Measurements from ENCODE around the gene HS3ST3B1.
A peak's percentile ranks its signal among the peaks of the same experiment; 100 is the strongest.

The HS3ST3B1 gene

DNA sequence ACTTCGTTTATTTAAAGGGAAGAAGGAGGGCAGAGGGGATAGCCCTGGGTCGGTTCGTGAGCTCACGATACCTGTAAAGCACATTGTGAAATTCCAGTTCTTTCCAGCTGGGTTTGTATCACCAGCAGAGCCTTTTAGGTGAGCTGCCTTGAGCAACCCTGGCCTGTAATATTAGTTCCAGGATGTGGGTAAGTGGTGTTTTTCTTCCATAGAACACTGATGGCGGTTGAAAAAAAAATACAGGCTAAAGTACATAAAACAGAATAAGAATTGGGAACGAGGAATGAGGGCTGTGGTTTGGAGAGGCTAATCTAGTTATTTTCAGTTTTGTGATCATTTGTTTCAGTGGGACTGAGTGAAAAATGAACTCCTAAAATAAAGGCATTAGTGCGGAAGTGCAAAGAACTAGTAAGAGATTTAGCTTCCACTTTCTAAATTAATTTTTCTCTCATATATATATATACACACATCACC lies 20.6 kb downstream of the HS3ST3B1 start:
- no peak for DNase-seq (ENCODE audit: low spot score)

DNA sequence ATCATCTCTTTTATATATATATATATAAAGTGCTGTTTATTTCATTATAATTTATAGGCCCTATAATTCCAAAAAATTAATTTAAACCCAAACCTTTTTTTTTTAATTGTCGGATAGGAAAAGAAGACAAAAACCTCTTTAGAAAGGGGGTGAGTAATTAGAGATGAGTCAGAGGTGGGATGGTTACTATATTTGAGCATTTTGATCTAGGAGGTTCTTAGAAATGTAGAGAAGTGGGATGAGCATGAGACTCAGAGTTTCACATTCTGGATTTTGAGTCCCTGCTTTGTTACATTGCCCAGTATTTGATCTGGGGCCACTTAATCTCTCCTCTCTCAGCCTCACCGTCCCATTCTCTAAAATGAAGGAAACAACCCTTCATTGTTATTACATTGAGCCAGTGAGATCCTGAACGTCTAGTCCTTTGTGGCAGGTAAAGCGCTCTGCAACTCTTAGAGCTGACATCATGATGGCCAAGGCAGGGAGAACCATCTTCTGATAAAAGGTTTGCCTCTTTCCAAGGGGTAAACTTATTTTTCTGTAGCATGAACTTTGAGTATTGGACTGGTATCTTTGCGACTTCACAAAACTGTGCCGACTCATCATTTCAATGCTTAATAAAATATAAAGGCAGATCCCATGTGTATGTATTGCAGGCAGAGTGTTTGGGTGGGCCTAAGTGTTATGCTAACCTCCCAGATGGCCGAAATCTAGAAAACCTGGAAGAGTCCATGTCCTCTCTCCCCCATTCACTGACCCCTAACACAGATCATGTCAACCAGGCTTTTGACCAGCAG lies 21.3 kb downstream of the HS3ST3B1 start:
- DNase-seq (ENCODE audit: low spot score): no peak

DNA sequence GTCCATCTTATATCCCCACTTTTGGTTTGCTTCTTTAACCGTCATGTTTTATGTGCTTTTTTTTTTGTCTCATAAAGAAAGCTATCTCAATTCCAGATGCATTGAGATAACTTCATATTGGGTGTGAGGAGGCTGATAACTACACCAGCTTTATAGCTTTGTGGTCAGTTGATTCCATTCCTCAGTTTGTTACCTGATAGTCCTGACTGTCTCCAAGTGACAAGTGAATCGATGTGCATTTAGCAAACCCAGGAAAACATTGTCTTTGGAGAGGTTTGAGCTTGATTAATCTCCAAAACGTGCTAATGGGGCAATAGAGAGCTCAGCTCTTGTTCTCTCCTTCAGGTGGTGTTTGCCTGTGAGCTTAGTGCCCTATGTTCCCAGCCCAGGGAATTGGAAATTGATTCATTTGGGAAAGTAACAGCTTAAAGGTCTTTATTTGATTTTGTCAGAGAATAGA lies 22.7 kb downstream of the HS3ST3B1 start:
- DNase-seq (ENCODE audit: low spot score): no peak

DNA sequence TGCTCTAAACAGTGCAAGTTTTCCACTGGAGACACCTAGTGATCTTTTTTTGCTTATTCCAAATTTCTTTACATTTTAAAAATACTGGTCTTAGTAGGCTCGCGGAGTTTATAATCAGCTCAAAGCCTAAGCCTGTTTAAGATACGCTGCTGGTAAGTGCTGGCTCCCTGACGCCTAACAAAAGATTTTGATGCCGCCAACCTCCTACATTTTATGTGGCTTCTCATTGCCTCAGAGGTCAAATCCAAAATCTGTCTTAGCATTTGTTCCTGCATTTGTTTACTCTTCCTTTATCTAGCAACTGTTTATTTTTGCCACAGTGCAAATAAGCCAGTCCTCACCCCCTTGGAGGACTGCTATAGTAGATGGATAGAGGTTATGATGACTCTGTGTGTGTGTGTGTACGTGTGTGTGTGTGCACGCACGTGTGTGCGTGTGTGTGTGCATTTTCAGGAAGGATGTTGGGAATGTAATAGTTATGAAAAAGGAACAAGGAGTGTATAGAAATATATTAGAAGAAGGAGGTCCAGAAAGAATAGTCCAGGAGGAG lies 24.8 kb downstream of the HS3ST3B1 start:
- DNase-seq (ENCODE audit: low spot score): no peak

DNA sequence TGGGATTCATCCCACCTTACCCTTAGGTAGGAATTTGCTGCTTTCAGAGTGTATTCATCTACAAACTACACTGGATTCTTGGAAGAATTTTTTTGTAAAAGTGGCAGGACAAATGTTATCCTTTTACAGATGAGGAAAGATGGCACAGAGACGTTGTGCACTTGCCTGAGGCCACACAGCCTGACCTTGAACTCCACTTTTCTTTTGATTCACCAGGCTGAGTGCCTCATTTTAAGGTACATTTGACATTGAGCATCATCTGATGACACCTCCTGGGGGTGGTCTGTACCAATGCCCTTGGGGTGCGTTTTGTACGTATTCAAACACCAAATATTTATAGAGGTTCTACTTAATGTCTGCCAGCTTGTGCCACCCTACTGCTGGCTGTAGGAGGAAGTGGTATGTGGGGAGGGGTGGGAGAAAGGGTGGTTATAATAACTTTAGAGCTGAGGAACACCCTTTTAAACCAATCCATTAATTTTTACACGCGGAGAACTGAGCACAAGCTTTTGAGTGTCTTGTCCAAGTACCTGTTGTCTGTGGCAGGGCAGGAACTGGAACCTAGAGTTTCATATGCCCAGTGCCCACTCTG lies 29.1 kb downstream of the HS3ST3B1 start:
- no peak for DNase-seq (ENCODE audit: low spot score)

DNA sequence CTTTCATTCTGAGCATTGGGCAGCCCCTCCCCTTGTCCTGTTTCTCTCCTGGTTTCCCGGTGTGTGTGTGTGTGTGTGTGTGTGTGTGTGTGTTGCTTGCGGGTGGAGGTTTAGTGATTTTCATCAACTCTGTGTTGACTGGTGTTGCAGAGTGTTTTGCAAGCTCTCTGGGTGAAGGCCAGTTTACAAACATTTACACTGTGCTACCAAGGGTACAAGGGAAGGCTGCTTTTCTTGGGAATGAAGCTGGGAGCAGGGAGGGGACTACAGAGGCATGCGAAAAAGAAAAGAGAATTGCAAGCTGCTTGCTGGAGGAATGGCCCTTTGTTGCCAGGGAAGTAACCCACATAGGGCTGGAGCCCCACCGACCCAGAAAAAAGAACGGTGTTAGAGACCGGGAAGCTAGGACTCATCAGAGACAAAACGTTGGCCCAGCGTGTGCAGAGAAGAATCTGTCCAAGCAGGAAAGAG lies 29.6 kb downstream of the HS3ST3B1 start:
- DNase-seq (ENCODE audit: low spot score): peak; percentile 34

DNA sequence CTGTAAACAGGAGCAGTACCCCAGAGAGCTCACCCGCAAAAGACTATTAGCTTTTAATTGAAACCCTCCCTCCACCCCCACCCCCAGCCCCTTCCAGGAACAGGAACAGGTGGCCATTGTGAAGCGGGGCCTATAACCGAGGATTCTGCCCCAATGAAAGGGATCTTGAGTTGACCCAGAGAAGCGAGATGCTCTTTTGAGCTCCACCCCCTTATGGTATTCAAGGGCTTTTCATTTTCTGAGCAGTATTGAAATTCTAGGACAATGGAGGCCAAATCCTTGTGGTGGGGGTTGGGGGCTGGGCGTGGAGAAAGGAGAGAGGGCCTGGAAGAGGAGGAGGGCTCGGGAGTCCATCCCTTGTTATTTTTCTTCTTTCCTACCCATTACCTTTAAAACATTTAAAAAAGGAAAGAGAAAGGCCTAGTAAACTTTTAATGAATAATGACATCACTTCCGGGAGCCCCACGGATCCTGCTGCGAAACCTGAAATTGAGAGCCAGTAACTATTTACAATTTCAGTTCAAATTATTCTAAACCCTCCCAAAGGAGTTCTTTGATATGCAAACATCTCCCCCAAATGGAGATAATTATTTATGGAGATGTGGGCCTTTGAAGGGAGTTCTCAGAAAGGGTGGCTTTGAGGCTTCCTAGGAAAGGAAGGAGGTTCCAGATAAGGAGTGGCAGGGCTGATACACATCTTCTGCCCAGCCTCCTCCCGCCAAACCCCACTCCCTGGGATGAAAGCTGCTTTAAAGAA lies 30.5 kb downstream of the HS3ST3B1 start:
- DNase-seq (ENCODE audit: low spot score): no peak

DNA sequence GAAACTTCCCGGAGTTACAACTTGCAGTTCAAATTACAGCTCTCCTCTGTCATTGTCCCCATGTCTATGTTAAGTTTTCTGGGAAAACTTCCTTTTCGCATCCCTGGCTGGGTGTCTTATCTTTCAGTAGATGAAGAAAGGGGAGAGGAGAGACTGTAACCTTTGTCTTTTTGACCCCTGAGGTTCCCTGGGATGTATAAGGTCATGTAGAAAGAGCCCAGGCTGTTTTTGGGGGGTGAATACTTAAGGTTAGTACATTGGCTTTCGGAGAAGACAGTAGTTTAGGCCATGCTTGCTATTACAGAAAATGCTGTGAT lies 31.1 kb downstream of the HS3ST3B1 start:
- no peak for DNase-seq (ENCODE audit: low spot score)

DNA sequence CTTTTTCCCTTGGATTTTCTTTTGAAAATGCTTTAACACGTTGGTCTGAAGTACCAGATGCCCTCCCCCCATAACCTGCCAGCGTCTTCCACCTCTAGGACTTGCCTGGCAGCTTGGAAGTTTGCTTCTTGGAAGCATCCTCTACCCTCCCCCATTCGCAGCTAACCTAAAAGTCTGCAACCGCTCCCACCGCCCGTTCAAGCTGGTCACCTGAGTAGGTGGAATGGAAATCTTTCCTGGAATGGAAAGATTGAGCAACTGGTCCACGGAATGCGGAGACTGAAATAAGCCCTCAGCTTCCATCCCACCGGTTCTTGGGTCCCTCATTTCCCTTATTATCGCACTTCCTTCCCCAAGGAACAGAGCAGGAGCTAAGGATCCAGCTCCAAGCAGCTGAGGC lies 31.4 kb downstream of the HS3ST3B1 start:
- no peak for DNase-seq (ENCODE audit: low spot score)

DNA sequence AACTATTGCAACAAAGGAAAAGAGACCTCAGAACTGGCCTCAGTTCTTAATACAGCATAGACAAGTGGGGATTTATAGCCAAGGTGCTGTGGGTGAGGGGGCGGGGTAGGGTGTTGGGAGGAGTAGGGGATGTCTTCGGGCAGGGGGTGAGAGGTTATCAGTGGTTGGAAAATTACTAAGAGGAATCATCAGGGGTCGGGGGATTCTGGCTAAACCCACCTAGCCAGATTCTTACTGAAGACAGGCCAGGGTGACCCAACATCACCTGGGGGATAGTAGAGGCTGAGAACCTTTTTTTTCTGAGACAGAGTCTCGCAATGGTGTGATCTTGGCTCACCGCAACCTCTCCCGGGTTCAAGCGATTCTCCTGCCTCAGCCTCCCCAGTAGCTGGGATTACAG lies 32.6 kb downstream of the HS3ST3B1 start:
- no peak for DNase-seq (ENCODE audit: low spot score)

DNA sequence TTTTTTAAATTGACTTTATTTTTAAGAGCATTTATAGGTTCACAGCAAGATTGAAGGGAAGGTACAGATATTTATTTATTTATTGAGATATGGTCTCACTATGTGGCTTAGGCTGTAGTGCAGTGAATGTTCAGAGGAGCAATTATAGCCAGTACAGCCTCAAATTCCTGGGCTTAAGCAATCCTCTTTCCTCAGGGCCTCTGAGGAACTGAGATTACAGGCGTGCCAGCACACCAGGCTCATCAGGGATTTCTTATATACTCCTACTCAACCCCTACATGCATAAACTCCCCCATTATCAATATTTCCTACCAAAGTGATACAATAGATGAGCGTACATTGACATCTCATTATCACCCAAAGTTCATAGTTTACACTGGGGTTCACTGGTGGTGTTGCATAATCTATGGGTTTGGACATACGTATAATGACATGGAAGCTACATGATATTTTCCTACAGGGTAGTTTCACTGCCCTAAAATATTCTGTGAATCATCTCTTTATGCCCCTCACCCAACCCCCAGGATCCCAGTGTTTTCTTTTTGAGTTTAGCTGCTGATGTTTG lies 33.5 kb downstream of the HS3ST3B1 start:
- DNase-seq (ENCODE audit: low spot score): no peak

DNA sequence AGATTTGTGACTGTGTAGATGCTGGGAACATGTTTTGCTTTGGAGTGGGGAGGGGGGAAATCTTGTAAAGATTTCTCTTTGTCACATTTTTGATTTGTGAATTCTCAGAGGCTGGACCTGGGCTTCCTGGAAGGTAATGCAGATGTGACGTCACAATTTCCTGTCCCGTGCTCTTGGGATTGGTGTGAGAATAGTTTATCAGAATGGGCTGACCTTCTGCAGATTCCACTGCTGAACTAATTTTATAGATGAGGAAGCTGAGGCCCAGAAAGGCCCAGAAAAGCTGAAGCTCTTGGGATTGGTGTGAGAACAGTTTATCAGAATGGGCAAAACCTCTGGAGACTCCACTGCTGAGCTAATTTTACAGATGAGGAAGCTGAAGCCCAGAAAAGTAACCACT lies 34.0 kb downstream of the HS3ST3B1 start:
- no peak for DNase-seq (ENCODE audit: low spot score)

DNA sequence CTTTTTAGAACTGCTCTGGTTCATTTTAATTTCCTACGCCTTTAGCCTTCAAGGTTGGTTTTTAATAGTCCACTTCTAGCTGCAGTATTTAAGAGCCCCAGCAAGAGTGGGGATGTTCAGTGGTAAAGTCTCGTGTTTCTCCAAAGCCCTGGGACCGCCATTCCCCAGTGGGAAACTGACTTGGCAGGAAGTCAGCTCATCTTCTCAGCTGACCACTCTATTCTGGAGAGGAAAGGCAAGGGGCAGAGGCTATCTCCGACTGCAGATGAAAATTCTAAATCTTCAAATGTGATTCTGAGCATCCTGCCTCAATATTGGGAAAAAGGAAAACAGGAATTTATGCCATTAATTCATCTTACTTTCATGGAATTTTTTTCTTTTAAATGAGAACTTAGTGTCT lies 35.5 kb downstream of the HS3ST3B1 start:
- no peak for DNase-seq (ENCODE audit: low spot score)

DNA sequence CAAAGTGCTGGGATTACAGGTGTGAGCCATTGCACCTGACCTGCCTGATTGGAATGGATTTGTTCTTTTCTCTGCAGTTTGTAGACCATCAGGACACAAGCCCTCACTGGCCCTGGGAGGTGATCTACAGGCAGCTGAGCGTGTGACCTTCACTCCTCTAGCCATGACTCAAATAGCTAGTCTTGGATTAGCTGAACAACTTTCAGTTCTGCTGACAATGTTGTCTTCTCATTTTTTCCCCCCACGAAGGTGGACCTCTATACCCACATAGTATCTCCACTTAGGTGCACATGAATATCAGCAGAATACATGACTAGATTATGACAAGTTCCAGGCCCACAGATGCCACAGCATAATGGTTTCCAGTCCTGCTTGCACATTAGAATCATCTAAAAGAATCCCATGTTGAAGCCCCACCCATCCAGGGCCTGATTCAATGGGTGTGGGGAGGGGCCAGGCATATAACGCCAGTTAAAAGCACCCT lies 36.8 kb downstream of the HS3ST3B1 start:
- DNase-seq (ENCODE audit: low spot score): no peak

DNA sequence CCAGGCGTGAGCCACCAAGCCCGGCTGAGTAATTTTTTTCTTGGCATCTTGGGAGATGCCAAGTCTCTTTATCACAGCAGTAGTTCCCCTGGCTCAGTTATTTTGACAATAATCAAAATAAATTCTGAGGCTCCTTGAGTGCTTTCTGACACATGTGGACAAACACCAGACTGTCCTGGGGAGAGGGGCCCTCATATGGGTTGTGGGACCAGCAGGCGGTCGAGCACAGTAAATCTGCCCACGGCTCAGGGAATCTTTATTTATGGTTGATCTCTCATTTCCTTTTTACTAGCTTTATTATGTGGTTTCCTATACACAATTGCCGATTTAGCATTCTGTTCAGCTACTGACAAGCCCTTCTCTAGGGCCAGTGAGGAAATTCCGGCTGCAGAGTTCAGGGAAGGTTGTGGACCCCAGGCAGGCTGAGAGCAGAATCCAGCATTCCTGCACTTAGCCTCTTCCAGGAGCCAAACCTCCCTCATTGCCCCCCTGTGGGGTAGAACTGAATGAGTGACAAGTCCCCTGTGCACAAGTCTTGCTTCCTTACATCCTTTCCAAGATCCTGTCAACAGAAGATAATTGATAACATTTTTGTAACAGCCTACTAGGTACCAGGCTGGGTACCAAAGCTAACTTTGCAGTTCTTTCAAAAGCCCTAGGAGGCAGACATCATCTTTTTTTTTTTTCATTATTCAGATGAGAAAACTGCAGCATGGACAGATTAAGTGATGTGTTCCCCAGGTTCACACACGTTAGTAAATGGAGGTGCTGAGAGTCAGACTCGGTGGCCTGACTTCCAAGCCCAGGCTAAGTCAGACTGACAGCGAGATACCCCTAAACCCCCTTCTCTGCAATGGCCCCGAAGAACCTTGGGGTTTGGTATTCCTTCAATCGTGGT lies 40.2 kb downstream of the HS3ST3B1 start:
- DNase-seq (ENCODE audit: low spot score): no peak

DNA sequence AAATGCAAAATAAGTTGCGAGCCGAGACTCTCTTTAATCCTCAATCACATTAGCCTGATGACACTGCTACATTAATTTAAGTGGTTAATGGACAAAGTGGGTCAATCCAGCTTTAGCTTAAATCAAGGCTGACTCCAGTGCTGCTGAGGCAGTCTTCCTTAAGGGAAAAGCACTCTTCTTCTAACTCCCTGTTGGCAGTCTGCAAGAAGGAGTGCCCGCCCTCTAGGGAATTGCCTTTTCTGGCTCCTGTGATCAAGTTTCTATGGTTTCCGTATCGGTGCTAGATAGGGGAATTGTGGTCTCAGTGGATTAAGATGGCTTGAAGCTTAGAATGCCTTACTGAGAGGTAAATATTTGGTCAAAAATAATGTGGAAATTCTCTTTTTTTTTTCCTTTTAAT lies 41.0 kb downstream of the HS3ST3B1 start:
- no peak for DNase-seq (ENCODE audit: low spot score)

DNA sequence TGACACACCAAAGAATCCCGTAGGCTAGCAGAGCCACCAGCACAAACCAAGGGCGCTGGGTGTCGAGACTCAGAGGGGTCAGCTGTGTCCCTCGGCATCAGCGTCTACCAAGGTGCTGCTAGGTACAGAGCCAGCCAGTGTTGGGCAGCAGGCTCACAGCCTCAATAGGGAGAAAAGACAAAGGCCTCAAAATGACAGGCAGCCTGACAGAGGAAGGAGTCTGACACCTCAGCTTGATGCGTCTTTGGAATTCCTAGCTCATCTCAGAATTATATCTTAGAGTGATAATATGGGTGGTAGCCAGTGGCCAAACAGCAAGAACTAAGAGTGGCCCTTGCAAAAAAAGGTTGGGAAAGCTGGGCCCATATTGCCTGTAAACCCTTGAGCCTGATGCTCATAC lies 45.9 kb downstream of the HS3ST3B1 start:
- no peak for DNase-seq (ENCODE audit: low spot score)

DNA sequence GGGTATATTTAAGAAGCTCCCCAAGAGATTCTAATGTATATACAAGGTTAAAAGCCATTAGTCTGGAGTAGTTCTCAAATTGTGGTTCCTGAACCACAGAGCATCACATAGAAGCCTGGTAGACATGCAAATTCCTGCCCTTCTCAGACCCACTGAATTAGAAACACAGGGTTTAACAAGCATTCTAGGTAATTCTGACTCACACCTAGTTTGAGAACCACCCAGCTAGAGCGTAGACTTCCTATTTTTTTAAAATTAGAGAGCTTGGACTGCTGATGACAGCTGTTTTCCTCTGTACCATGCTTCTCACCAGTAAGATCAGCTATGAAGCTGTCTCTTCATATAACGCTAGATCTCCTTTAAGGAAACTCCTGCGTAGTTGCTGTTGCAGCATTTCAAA lies 50.6 kb downstream of the HS3ST3B1 start:
- no peak for DNase-seq (ENCODE audit: low spot score)

DNA sequence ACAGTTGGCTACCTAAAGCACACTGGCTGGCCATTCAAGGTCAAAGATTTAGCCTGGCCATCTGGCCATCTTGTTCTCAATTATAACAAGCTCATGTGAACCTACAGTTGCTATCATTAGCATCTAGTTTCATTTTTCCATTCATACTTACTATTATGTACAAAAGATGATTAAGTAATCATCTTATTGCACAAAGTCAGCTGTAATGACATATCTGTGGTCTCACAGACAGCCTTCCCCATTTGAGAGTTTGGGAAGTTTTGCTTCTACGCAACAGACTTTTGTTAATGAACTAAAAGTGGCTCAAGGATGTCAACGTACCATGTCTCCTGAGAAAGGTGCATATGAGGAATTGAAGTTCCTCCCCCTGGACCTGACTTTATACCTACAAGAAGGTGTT lies 51.3 kb downstream of the HS3ST3B1 start:
- no peak for DNase-seq (ENCODE audit: low spot score)

DNA sequence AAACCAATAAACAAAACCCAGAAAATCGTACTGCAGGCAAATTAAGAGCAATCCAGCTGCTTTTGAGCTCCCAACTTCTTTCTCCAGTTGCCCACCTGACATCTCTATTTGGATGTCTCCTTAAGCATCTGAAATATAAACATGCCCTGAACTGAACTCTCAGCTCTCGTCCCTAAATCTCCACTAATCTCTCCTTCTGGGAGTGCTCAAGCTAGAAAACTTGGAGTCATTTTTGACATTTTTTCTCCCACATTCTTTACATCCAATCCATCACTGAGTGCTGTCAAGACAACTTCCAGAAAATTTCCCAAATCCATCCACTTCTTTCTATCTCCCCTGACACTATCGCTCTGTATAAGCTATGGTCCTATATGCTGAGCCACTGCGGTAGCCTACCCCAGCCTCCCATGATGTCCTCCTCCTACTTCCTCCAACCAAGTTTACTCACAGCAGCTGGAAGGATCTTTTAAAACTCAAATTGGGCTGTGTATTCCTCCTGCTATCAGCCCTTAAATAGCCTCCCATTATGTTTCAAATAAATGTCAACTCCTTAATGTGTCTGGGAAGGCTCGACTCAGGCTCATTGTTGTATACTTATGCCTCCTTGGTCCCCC lies 53.1 kb downstream of the HS3ST3B1 start:
- no peak for DNase-seq (ENCODE audit: low spot score)

DNA sequence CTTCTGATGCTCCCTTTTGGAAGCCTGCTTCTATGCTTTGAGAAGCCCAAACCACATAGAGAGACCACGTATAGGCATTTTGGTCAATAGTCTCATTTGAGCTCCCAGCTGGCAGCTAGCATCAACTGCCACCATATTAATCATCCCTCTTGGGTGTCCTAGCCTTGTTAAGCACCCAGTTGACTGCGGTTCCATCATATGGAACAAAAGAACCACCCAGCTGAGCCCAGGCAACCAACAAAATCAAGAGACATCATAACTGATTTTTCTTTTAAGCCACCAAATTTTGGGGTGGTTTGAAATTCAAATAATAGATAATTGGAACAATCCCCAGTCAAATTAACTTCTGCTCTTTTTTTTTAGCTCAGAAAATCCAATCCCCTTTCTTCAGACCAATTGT lies 53.9 kb downstream of the HS3ST3B1 start:
- DNase-seq (ENCODE audit: low spot score): no peak
